ENCODE data around the gene TEX51. TPM values are rescaled to one million over a fixed set of nuclear protein-coding genes. Genes with fewer than 3 reads are reported as not detected.

TEX51 gene
- total and polyA plus RNA-seq, 2 donors (not counting 1 experiment from before 2014, with no cell fraction given): not detected

- Histone ChIP-seq H3K27me3 (ENCODE audit: control insufficient read depth, insufficient read depth, low read length) (no peaks in the 10 kb centered on the region), H3K9ac (ENCODE audit: insufficient read depth, low read length) (no peak overlapping the region), H3K4me2 (ENCODE audit: extremely low read depth, insufficient read depth, low read length) (no peak overlapping the region), H3K79me2 (ENCODE audit: control insufficient read depth, insufficient read depth, low read length) (no peaks in the 10 kb centered on the region), H3K9me3 (ENCODE audit: control insufficient read depth, insufficient read depth, low read depth, low read length) (no peaks in the 10 kb centered on the region), H3K4me1 (ENCODE audit: control insufficient read depth, extremely low read depth, insufficient read depth, low read length) (no peaks in the 10 kb centered on the region), H2AFZ (ENCODE audit: low read length) (no peak overlapping the region), H3K36me3 (ENCODE audit: control insufficient read depth, insufficient read depth, low read length) (no peaks in the 10 kb centered on the region), H4K20me1 (ENCODE audit: control insufficient read depth, extremely low read depth, insufficient read depth, low read length) (no peaks in the 10 kb centered on the region), H3K27ac (ENCODE audit: insufficient read depth, low read length) (no peak overlapping the region), H3K4me3 (replicated peaks in 1 of 4; ENCODE audit: control extremely low read depth in 1 of 4, insufficient read depth in 1 of 4, low read depth in 3 of 4, low read length in 4 of 4) (no peak overlapping the region)
- TF ChIP-seq CTCF (conservative IDR thresholded peaks at IDR 0.05 in 1 of 2, IDR thresholded peaks at IDR 0.05 in 1 of 2; ENCODE audit: low read depth in 1 of 2, low read length in 2 of 2) (no peak), EZH2 (IDR thresholded peaks at IDR 0.05; ENCODE audit: low read length, missing control alignments) (no peak)
- no peak for DNase-seq (ENCODE audit: low read depth in 2 of 2)
Observed at GRCh38 chr2:126913881-126914615, 15.4 kb downstream of the TEX51 start.

GRCh38 chr2:126914811-126915500, 16.3 kb downstream of the TEX51 start:
- Histone ChIP-seq H3K9me3 (ENCODE audit: control insufficient read depth, insufficient read depth, low read depth, low read length) (no peaks in the 10 kb centered on the region), H3K27ac (ENCODE audit: insufficient read depth, low read length) (no peak overlapping the region), H3K4me2 (ENCODE audit: extremely low read depth, insufficient read depth, low read length) (no peak overlapping the region), H3K36me3 (ENCODE audit: control insufficient read depth, insufficient read depth, low read length) (no peaks in the 10 kb centered on the region), H3K79me2 (ENCODE audit: control insufficient read depth, insufficient read depth, low read length) (no peaks in the 10 kb centered on the region), H3K27me3 (ENCODE audit: control insufficient read depth, insufficient read depth, low read length) (no peaks in the 10 kb centered on the region), H3K4me1 (ENCODE audit: control insufficient read depth, extremely low read depth, insufficient read depth, low read length) (no peaks in the 10 kb centered on the region), H2AFZ (ENCODE audit: low read length) (no peak overlapping the region), H3K4me3 (replicated peaks in 1 of 4; ENCODE audit: control extremely low read depth in 1 of 4, insufficient read depth in 1 of 4, low read depth in 3 of 4, low read length in 4 of 4) (no peak overlapping the region), H4K20me1 (ENCODE audit: control insufficient read depth, extremely low read depth, insufficient read depth, low read length) (no peaks in the 10 kb centered on the region), H3K9ac (ENCODE audit: insufficient read depth, low read length) (no peak overlapping the region)
- TF ChIP-seq EZH2 (IDR thresholded peaks at IDR 0.05; ENCODE audit: low read length, missing control alignments): no peak
- no peak for TF ChIP-seq CTCF (conservative IDR thresholded peaks at IDR 0.05 in 1 of 2, IDR thresholded peaks at IDR 0.05 in 1 of 2; ENCODE audit: low read depth in 1 of 2, low read length in 2 of 2)
- DNase-seq (ENCODE audit: low read depth in 2 of 2): no peak

- H3K4me1 ChIP-seq (ENCODE audit: control insufficient read depth, extremely low read depth, insufficient read depth, low read length): no peaks in the 10 kb centered on the region
- no peaks in the 10 kb centered on the region for H3K9me3 ChIP-seq (ENCODE audit: control insufficient read depth, insufficient read depth, low read depth, low read length)
- no peak for TF ChIP-seq CTCF (conservative IDR thresholded peaks at IDR 0.05 in 1 of 2, IDR thresholded peaks at IDR 0.05 in 1 of 2; ENCODE audit: low read depth in 1 of 2, low read length in 2 of 2)
- TF ChIP-seq EZH2 (IDR thresholded peaks at IDR 0.05; ENCODE audit: low read length, missing control alignments): no peak
Observed at GRCh38 chr2:126915903-126916302, 17.2 kb downstream of the TEX51 start.

More at GRCh38 chr2:126915903-126916302, 17.2 kb downstream of the TEX51 start:
- H3K79me2 ChIP-seq (ENCODE audit: control insufficient read depth, insufficient read depth, low read length): no peaks in the 10 kb centered on the region
- DNase-seq (ENCODE audit: low read depth in 2 of 2): no peak
- H2AFZ ChIP-seq (ENCODE audit: low read length): no peak overlapping the region
- H3K4me3 ChIP-seq (replicated peaks in 1 of 4; ENCODE audit: control extremely low read depth in 1 of 4, insufficient read depth in 1 of 4, low read depth in 3 of 4, low read length in 4 of 4): no peak overlapping the region
- no peaks in the 10 kb centered on the region for H3K36me3 ChIP-seq (ENCODE audit: control insufficient read depth, insufficient read depth, low read length)
- no peak overlapping the region for H3K27ac ChIP-seq (ENCODE audit: insufficient read depth, low read length)
- H4K20me1 ChIP-seq (ENCODE audit: control insufficient read depth, extremely low read depth, insufficient read depth, low read length): no peaks in the 10 kb centered on the region
- no peaks in the 10 kb centered on the region for H3K27me3 ChIP-seq (ENCODE audit: control insufficient read depth, insufficient read depth, low read length)
- H3K4me2 ChIP-seq (ENCODE audit: extremely low read depth, insufficient read depth, low read length): no peak overlapping the region
- H3K9ac ChIP-seq (ENCODE audit: insufficient read depth, low read length): no peak overlapping the region
